LNCaP clone FGC (cell line): ENCODE results near the gene RIMS1.

Experiments
- DNase-seq: peaks from one replicate; pipeline ENCODE4 v3.0.0-alpha.2; 2011; ENCODE audit warnings: low read depth
- H3K4me3 ChIP-seq: 2 replicates; pipeline ENCODE4 v1.5.1; 2011; ENCODE audit warnings: mild to moderate bottlenecking, low read depth, low read length, control low read depth
- CTCF ChIP-seq: IDR thresholded peaks from 2 replicates; pipeline ENCODE4 v1.5.1; 2012; ENCODE audit warnings: mild to moderate bottlenecking; ENCODE audit not compliant: control insufficient read depth, insufficient read depth; ENCODE audit errors: extremely low read depth

The RIMS1 gene

GRCh38 chr6:72386324-72386723 is 500.0 kb downstream of the RIMS1 start:
- no peak overlapping the region for H3K4me3 ChIP-seq
- no peak for DNase-seq
- no peak for TF ChIP-seq CTCF

DNA sequence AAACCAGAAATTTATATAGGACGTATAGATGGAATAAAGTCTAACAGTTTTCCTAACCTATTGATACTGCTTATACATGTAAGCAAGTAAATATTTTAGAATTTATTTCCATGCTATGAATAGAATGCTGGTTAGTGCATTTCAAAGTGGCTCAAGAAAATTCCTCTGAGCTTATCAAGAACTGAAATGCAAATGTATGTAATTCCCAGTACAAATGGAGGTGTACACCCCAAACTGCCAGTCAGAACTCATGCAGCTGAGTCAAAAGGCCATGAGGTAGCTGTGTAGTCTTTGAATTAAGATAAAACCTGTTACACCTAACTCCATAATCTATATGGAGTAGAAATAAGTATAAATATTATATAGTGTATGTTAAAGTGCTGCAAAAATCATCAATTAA is 503.3 kb downstream of the RIMS1 start:
- no peak overlapping the region for H3K4me3 ChIP-seq
- no peak for TF ChIP-seq CTCF
- no peak for DNase-seq

- DNase-seq = no peak
- TF ChIP-seq CTCF = no peak
- H3K4me3 ChIP-seq = no peak overlapping the region
Observed at GRCh38 chr6:72390548-72390947, 504.2 kb downstream of the RIMS1 start.

DNA sequence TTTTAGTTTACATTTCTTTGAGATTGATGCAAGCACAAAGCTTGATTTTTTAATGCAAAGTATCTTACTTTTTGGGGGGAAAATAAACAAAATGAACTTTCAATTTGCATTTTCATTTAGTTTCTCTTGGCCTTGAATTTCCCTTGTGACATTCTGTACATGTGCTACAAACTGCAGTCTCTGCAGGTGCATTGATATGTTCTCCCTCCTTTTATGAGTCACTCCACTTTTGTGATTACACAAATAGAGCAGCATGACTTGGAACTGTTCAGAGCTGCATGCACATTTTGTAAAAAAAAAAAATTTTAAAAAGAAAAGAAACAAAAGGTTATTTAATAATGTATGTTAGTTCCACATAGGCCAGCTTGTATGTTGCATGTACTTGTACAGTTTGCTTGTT is 515.5 kb downstream of the RIMS1 start:
- no peak overlapping the region for H3K4me3 ChIP-seq

GRCh38 chr6:72403413-72403812 is 517.1 kb downstream of the RIMS1 start:
- no peak overlapping the region for H3K4me3 ChIP-seq
- DNase-seq = peak; percentile 63
- TF ChIP-seq CTCF = no peak

More for the DNA sequence above, 515.5 kb downstream of the RIMS1 start:
- no peak for DNase-seq
- TF ChIP-seq CTCF = no peak

DNA sequence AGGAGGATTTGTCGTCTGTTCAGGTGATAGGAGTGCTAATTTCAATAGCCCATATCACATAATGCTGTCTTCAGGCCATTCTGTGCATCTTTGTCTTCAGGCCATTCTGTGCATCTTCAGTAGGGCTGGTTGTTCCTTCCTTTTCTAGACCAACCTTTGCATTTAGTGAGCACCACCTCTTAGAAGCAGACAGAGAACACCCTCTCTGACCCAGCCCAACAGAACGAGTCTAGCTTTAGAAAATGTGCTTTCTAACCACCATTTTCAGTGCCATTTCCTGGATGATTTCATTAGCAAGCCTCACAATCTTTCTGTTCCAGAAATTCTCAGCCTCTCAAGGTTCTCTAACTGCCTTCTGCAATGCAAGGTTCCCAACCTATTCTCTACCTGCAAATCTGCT is 520.2 kb downstream of the RIMS1 start:
- no peak overlapping the region for H3K4me3 ChIP-seq
- no peak for DNase-seq
- no peak for TF ChIP-seq CTCF

DNA sequence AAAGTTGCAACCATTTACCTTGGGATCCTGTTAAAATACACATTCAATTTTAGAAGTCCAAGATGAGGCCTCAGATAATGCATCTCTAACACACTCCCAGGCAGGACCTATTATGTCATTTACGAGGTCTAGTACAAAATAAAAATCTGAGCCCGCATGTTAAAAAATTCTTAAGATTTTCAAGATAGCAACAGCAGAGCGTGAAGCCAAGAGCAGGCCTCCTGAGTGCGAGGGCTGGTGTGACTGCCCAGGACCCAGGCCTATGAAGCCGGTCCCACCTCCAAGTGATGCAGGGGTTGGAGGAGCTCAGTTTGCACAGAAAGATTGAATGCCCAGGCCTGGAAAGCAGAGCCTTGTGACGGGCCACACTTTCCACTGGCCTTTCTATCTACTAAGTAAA is 524.4 kb downstream of the RIMS1 start:
- TF ChIP-seq CTCF = no peak
- peak; percentile 14 for DNase-seq
- no peak overlapping the region for H3K4me3 ChIP-seq
